NCI-H460 (cell line): ENCODE measurements around the gene EXOC3L4. TPM values are rescaled to one million over a fixed set of nuclear protein-coding genes. Genes with fewer than 3 reads are reported as not detected.
"Not testable (repeated sequence)": the region's sequence is repeated elsewhere in the genome, so short reads cannot be mapped to it uniquely, and the experiment has no call there.

Source experiments
- DNase-seq: peaks from one replicate; pipeline ENCODE4 v3.0.0-alpha.2; 2016; ENCODE audit warnings: low read depth; ENCODE audit errors: extremely low read depth
- total RNA-seq: library from RNA; depleted of rRNA; stranded (reverse); fragments of >200 nt; shearing (Covaris generic); gene quantifications from 2 replicates; pipeline ENCODE4 v1.2.3, GENCODE V29; 2014; rRNA removed

Gene EXOC3L4
- total RNA-seq, 1 experiment from 2014 or later = 0.72 TPM

- peak; percentile 58 for DNase-seq
Measured at GRCh38 chr14:103141117-103141796, 46.7 kb downstream of the EXOC3L4 start.

GRCh38 chr14:103142026-103142425 is 47.5 kb downstream of the EXOC3L4 start:
- no peak for DNase-seq

- no peak for DNase-seq
Measured at GRCh38 chr14:103142721-103143302, 48.3 kb downstream of the EXOC3L4 start.

- DNase-seq = peak; percentile 58
Measured at GRCh38 chr14:103143506-103143905, 49.0 kb downstream of the EXOC3L4 start.

GRCh38 chr14:103144085-103144484 is 49.6 kb downstream of the EXOC3L4 start:
- DNase-seq = peak; percentile 77

GRCh38 chr14:103146141-103146709 is 51.7 kb downstream of the EXOC3L4 start:
- no peak for DNase-seq

GRCh38 chr14:103149351-103150237 is 55.1 kb downstream of the EXOC3L4 start:
- DNase-seq = no peak

- no peak for DNase-seq
Measured at GRCh38 chr14:103151270-103151945, 56.9 kb downstream of the EXOC3L4 start.

- DNase-seq = peak; percentile 84
Measured at GRCh38 chr14:103155010-103155409, 60.5 kb downstream of the EXOC3L4 start.

- not testable (repeated sequence) for DNase-seq
Measured at GRCh38 chr14:103155416-103155815, 60.9 kb downstream of the EXOC3L4 start.

- DNase-seq = no peak
Measured at GRCh38 chr14:103155826-103156394, 61.4 kb downstream of the EXOC3L4 start.

GRCh38 chr14:103156651-103157378 is 62.3 kb downstream of the EXOC3L4 start:
- DNase-seq = no peak

- no peak for DNase-seq
Measured at GRCh38 chr14:103157969-103158368, 63.4 kb downstream of the EXOC3L4 start.

GRCh38 chr14:103158688-103159087 is 64.2 kb downstream of the EXOC3L4 start:
- DNase-seq = no peak

Other genes starting within 250 kb of the EXOC3L4 start
- gene AMN, start 172.1 kb upstream of the EXOC3L4 start, total RNA-seq = 0.20 and 0.29 TPM in 2 replicates
- 49.8 and 54.9 TPM in 2 replicates for gene CDC42BPB, start 37.2 kb upstream of the EXOC3L4 start, total RNA-seq
- not detected in 2 replicates for gene LBHD2, start 10.5 kb upstream of the EXOC3L4 start, total RNA-seq
- gene TNFAIP2, start 28.7 kb downstream of the EXOC3L4 start, total RNA-seq = 383 and 397 TPM in 2 replicates
- gene EIF5, start 239.5 kb downstream of the EXOC3L4 start, total RNA-seq = 157 and 204 TPM in 2 replicates